HG02588 (cell line): Measurements from ENCODE around the gene FOXQ1.
"Not testable (repeated sequence)": the region's sequence is repeated elsewhere in the genome, so short reads cannot be mapped to it uniquely, and the experiment has no call there.

ENCODE experiments used
- ATAC-seq: cut with Tn5 transposase; IDR thresholded peaks from one replicate; pipeline ENCODE4 v1.9.1; 2021; ENCODE audit warnings: mild to moderate bottlenecking, moderate library complexity; ENCODE audit not compliant: unreplicated experiment

The FOXQ1 gene

DNA sequence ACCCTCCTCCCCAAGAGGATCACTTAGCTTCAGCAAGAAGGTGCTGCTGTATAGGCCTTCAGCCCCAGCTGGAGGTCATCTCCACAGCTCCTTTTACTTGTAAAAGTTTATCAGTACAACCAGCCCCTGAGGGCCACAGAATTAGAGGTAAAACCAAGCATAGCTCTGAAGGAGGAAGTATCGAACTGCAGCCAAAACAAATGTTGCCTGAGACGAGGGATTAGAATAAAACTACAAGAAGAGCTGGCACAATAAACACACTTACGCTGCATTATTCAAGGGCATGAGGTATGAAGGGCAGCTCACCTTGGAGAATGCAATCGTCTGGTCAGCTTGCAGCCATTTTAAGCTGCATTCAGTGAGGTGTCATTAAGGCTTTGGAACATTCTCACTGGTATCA, 21.1 kb upstream of the FOXQ1 start:
- ATAC-seq: no peak

DNA sequence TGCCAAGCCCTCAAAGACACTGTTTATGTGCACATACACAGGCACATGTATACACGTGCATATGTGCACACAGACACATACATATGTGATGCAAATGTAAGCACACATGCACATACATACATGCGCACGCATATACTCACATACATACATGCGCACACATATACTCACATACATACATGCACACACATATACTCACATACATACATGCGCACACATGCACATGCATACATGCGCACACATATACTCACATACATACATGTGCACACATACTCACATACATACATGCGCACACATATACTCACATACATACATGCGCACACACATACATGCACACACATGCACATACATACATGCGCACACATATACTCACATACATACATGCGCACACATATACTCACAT, 20.5 kb upstream of the FOXQ1 start:
- no peak for ATAC-seq

DNA sequence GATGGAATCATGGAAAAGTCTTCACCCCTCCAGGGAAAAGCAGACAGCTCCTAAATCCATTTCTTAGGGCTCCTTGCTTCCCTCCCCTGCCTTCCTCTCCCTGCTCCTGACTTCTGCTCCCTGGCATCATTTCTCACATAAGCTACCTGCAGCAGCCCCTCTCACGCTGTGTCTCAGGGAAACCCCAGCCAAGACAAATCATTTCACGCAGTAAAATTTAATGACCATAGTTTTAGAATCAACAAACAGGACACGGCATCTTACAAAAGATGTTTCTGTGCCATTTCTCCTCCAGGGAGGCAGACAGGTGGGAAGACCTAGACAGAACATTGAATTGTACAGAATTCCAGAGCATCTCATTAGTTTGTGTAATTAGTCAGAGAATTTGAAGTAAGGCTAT, 16.5 kb upstream of the FOXQ1 start:
- ATAC-seq: no peak

DNA sequence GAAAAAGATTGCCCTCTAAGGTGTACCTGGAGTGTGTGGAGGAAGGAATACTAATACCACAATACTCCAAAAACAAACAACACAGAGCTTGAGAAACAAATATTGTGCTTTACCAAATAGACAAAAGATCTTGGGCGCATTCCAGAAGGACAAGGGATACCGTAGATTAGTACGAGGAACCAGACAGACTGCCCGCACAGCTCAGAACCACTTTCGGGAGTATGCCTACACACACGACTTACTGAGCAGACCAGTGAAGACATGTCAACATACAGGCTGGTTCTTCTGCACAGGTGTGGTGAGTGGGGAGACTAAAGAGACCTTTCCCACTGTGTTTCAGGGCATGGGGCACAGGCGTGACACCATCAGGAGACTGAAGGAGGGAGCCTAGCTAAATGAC, 15.8 kb upstream of the FOXQ1 start:
- no peak for ATAC-seq

DNA sequence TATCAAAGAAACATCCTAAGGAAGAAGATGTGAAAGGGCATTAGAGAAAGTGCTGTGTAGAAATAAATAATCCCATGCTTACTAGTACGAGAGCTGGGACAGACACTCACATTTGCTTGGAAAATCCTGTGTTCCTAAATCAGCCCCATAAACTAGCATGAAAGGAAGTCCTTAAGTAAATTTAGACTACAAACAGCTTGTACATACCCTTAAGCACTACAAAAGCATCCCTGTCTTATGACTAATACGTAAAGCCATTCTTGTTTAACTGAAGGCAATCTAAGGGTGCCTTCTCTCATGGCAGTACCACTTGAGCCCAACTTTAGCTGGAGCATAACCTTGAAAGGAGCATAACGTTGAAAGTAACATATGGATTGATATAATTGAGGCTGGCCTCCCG, 15.4 kb upstream of the FOXQ1 start:
- no peak for ATAC-seq

DNA sequence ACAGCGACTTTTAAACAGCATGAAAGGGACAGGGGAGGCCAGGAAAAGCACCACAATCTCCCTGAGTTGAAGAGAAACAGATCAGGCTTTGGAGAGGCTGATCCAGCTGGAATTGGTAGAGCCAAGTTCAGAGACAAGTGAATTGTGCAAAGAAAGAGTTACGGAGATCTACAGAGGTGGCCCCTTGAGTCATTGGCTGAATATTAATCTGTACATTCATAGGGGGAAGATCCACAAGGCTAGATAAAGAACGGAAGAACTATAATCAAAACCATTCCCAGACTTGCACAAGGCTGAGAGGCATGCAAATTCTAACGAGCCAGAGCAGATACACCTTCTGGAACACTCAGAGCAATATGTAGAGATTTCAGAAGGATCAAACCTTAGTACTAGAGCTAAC, 14.2 kb upstream of the FOXQ1 start:
- no peak for ATAC-seq

DNA sequence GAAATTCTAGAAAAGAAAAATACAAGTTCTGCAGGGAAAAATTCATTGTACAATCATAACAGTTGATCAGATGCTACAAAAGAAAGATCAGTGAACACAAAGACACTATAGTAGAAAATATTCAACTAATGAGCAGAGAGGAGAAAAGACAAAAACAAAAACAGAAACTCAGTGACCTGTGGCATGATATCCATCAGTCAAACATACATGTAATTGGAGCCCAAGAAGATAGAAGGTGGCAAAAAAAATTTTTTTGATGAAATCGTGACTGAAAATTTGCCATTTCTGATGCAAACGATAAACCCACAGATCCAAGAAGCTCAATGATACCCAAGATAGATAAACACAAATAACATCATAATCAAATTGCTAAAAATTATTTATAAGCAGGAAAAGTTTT, 13.1 kb upstream of the FOXQ1 start:
- no peak for ATAC-seq

DNA sequence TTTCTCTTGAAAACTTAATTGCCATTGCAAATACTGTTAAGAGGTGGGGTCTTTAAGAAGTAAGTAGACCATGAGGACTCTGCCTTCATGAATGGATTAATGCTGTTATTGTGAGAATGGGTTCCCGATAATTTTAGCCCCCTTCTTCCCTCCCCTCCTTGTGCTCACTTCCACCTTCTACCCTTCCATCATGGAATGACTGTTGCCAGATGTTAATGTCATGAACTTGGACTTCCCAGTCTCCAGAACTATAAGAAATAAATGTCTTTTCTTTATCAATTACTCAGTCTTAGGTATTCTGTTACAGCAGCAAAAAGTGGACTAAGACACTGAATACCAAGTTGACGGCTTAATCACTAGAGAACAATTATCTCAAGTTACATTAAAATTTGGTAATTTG, 5.8 kb upstream of the FOXQ1 start:
- no peak for ATAC-seq

DNA sequence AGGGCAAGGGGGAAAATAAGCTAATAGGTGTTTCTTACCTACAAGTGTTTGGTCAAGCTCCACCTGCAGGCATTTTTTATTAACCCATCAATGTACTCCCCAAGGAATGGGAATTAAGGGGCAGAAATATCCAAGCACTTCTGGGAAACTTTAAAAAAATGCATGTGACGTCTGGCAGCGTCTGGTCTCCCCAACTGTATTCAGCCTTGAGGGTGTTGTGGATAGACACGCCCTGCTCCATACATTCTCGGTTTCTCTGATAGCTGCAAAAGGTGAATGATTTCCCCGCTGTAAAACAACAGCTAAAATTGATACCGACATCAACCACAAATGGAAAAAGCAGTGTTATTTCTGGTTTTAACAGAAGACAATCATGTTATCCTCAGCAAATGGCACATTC, 2.5 kb upstream of the FOXQ1 start:
- ATAC-seq: no peak

DNA sequence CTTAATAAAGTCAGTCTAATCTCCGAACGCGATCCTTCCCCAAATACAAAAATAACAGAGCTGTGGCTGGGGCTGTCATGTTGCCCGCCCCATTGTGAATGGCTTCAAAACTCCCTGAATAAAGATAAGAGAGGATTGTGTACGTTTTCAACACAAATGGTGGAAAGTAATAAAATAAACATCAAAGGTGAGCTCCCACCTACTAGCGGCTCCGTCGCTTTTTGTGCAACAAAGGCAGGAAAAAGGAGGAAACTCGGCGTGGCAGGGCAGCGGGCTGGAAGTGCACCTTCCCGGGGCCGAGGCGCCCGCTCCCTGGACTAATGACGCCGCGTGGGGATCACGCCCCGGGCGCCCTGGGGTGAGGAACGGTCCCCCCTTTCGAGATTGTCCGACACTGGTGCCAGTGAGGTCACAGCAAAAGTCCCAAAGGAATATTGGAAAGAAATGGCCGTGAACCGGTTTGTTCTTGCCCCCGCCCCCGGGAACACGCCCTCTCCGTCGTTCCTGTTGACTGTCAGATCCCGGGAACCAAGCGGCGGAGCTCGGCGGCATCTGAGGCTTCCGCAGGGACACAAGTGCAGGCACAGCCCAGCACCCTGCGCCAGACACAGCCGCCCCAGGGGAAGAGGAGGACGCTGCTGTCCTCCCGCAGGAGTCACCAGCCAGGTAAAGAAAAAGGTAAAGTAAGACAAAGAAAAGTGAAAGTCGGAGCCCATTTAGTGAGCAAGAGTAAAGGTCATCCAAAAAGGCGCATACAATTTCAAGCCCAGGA, 1.1 kb upstream of the FOXQ1 start:
- ATAC-seq: no peak

DNA sequence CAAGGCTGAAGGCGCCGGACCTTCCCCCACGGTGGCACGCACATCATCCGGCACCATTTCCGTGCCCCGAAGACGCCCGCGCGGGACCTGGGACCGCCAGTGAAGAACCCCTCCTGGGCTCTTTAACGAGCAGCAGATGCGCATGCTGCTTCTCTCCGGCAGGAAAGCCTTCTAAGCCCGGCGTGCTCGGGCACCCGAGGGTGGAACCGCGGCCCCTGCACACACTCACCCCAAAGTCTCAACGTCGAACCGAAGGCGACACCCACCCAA, 240 bp downstream of the FOXQ1 start:
- no peak for ATAC-seq

DNA sequence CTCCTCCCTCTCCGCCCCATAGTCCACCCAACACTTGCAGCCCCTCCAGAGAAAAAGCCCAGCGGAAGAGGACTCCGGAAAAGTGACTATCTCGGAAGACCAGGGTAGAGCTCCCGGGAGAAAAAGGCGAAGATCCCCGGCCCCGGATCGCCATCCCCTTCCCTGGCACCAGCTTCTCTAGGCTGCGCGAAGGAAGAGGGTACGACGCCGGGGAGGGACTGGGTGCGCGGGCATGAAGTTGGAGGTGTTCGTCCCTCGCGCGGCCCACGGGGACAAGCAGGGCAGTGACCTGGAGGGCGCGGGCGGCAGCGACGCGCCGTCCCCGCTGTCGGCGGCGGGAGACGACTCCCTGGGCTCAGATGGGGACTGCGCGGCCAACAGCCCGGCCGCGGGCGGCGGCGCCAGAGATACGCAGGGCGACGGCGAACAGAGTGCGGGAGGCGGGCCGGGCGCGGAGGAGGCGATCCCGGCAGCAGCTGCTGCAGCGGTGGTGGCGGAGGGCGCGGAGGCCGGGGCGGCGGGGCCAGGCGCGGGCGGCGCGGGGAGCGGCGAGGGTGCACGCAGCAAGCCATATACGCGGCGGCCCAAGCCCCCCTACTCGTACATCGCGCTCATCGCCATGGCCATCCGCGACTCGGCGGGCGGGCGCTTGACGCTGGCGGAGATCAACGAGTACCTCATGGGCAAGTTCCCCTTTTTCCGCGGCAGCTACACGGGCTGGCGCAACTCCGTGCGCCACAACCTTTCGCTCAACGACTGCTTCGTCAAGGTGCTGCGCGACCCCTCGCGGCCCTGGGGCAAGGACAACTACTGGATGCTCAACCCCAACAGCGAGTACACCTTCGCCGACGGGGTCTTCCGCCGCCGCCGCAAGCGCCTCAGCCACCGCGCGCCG, 822 bp downstream of the FOXQ1 start:
- no peak for ATAC-seq

DNA sequence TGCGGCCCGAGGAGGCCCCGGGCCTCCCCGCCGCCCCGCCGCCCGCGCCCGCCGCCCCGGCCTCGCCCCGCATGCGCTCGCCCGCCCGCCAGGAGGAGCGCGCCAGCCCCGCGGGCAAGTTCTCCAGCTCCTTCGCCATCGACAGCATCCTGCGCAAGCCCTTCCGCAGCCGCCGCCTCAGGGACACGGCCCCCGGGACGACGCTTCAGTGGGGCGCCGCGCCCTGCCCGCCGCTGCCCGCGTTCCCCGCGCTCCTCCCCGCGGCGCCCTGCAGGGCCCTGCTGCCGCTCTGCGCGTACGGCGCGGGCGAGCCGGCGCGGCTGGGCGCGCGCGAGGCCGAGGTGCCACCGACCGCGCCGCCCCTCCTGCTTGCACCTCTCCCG, 1.5 kb downstream of the FOXQ1 start:
- no peak for ATAC-seq

DNA sequence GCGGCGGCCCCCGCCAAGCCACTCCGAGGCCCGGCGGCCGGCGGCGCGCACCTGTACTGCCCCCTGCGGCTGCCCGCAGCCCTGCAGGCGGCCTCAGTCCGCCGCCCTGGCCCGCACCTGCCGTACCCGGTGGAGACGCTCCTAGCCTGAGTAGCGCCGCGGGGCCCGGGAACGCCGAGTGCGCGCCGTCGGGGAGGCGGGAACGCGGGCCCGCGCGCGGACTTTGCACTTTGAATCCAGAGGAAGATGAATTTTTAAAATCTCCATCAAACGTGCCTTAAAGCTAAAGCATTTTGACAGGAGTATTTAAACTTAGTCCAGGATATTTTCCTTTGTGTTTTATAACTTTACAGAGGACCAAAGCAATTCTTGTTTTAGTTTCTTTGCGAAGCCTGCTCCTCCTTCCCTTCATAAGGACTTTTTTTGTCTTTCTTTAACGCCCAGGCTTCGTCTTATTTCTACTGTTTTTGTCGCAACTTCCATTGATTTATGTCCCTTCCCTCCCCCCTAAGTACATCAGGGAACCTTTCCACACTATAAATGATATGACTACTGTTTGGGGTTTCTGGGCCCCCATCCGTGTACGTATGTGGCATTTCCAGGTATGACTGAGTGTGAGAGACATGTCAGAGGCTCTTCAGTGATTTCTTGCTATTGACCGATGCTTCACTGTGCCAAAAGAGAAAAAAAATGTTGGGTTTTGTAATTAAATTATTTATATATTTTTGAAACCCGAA, 2.0 kb downstream of the FOXQ1 start:
- no peak for ATAC-seq

DNA sequence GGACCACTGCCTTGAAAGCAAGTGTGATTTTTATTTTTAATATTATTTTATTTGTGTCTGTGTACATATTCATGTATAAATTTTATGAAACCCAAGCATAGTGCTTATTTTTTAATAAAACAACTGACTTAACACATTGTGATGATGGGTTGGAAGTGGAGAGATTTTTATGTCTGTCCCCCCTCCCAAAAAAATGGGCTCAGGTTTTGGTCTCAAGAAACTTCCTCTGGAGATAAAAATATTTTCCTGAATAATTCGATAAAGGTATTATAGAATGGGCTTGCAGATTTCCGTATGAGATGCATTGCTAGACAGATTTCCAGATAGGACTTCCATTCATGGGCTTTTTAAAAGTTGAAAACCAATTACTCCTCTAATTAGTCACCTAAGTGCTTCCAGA, 2.7 kb downstream of the FOXQ1 start:
- ATAC-seq: no peak

DNA sequence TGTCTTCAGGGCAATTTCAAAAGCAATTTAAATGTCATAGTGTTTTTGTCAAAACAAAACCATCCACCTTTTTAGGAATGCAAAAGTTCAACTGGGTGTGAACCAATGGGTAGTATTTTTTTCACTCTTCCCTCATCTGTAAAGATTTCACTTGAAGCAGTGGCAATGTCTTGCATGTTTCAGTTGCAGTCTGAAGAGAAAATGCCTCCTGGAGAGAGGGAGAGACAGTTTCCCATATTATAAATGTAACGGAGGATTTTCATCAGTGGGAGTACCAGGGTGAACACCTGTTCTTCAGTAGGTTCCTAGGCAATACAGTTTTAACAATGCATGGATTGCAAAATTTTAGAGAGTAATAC, 3.3 kb downstream of the FOXQ1 start:
- no peak for ATAC-seq

DNA sequence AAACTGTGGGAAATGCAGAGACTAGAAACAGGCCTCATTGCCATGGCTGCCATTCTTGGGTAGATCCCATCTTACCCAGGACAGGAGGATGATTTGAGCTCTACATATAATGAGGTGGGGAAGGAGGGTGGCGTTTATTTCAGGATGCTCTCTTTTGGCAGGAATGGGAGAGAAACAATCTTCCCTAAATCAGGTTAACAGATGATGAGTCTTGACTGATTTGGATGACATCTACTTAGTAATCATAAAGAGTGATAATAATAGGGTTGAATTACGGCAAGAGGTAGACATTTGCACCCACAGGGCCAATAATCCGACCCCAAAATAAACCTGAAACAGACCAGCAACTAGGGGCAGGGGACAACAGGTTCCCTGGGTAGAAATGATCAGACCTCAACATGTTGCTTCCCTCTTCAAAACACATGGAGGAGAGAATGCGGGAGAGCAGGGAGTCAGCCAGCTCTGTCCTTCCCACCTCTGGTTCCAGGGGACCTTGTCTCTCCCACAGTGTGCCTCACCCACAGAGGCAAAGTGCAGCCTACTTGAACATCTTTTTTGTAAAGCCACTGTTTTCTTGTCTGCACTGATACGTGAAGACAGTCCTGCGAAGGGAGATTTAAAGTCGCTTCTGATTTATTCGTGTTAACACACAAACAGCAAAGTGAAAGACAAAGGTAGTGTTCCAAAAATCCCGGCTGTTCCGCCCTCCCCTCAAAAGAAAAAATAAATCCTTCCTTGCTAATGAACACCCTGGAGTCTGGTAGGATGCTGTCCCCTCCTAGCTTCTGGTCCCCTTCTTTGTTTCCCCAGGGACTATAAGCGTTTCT, 3.9 kb downstream of the FOXQ1 start:
- ATAC-seq: no peak

DNA sequence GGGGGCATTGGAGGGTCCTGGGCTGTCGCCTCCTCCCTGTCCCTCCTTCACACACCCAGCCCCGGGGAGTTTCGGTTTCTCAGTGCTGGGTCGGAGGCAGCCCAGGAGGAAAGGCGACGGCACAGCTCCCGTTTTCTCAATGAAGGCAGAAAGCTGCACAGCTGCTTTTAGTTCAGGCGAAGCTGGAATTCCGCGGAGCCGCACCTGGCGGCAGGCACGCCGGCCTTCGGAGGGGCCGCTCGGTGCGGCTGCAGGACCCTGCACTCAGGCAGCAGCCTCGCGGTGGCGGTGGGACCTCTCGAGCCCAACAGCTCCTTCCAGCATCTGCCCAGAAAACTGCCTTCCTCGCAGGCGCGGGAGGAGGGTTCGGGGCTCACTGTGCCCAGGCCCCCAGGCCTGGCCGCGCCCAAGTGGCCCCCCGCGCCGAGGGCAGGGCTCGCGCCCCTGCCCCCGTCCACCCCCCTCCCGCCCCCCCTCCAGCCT, 4.6 kb downstream of the FOXQ1 start:
- ATAC-seq: no peak

DNA sequence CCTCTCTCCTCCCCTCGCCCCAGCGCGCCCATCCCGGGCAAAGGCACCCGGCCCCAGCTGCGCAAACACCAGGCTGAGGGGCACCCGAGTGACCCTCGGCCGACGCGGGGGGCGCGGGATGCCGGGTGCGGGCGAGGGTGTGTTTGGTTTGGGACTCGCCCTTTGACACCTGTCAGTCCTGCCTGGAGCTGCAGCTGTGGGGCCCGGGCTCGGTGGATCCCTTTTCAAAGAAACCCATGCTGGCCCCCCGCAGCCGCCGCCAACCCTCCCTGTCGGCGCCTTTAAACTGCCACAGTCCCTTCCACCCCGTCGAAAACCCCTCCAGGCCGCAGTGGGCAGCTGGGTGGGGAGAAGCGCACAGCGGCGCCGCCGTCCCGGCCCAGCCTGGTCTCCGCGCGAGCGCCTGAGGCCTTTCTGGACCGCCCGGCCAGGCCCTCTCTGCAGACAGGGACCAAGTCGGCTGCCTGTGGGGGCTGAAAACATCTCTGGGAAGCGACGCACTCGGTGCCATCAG, 5.5 kb downstream of the FOXQ1 start:
- ATAC-seq: no peak

DNA sequence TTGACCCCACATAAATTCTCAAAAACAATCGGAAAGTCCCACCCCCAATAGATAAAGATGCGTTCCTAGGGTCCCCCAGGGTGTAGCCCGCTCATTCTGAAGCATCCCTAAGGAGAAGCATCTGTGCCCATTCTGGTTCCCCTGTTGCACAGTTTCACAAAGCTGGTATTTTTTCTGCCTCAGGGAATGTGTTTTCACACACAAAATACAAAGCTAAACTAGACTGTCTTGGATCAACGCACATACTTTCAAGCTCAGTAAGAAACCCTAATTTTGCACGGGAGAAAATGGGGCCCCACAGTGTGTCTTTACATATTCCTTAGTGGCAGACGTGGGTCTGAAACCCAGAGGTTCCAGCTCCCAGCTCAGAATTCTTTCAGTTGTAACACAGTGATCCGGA, 6.1 kb downstream of the FOXQ1 start:
- no peak for ATAC-seq

DNA sequence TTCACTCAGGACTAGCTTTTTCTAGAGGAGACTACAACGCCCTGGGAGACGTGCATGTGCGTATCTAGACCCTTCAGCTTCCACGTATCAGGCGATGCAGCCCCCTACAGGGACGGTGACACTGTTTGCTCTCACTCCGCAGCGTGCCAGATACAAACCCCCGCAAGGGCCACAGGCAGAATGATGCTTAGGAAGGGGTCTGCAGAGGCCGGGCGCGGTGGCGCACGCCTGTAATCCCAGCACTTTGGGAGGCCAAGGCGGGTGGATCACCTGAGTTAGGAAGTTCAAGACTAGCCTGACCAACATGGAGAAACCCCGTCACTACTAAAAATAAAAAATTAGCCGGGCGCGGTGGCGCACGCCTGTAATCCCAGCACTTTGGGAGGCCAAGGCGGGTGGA, 6.7 kb downstream of the FOXQ1 start:
- not testable (repeated sequence) for ATAC-seq
